GM21367 (cell line): ENCODE data around the gene CNP.

ENCODE experiments used
- ATAC-seq: cut with Tn5 transposase; IDR thresholded peaks from one replicate; pipeline ENCODE4 v1.9.1; 2021; ENCODE audit not compliant: unreplicated experiment

Gene CNP

GRCh38 chr17:41971721-41972523, 5.3 kb downstream of the CNP start:
- no peak for ATAC-seq

- ATAC-seq = no peak
These were observed 6.2 kb downstream of the CNP start for GRCh38 chr17:41972571-41973407.

GRCh38 chr17:41973408-41973811, 6.8 kb downstream of the CNP start:
- ATAC-seq = no peak

- ATAC-seq = no peak
These were observed 7.4 kb downstream of the CNP start for GRCh38 chr17:41974031-41974430.

GRCh38 chr17:41974658-41975057, 8.1 kb downstream of the CNP start:
- ATAC-seq = no peak

GRCh38 chr17:41975099-41976083, 8.8 kb downstream of the CNP start:
- ATAC-seq = no peak

- no peak for ATAC-seq
These were observed 9.7 kb downstream of the CNP start for GRCh38 chr17:41976142-41976768.

- ATAC-seq = no peak
These were observed 11.4 kb downstream of the CNP start for GRCh38 chr17:41977991-41978390.

- no peak for ATAC-seq
These were observed 15.6 kb downstream of the CNP start for GRCh38 chr17:41982026-41982760.

- ATAC-seq = no peak
These were observed 17.9 kb downstream of the CNP start for GRCh38 chr17:41984454-41984853.

- no peak for ATAC-seq
These were observed 19.3 kb downstream of the CNP start for GRCh38 chr17:41985919-41986318.

GRCh38 chr17:41986634-41987033, 20.0 kb downstream of the CNP start:
- no peak for ATAC-seq

GRCh38 chr17:41987642-41988041, 21.0 kb downstream of the CNP start:
- no peak for ATAC-seq

GRCh38 chr17:41988418-41988817, 21.8 kb downstream of the CNP start:
- no peak for ATAC-seq

GRCh38 chr17:41989702-41990419, 23.3 kb downstream of the CNP start:
- no peak for ATAC-seq

- ATAC-seq = no peak
These were observed 26.0 kb downstream of the CNP start for GRCh38 chr17:41992576-41992975.

- ATAC-seq = no peak
These were observed 30.2 kb downstream of the CNP start for GRCh38 chr17:41996855-41997164.

- no peak for ATAC-seq
These were observed 31.9 kb downstream of the CNP start for GRCh38 chr17:41998497-41998896.

GRCh38 chr17:42000413-42001133, 34.0 kb downstream of the CNP start:
- no peak for ATAC-seq
